ENCODE data around the gene VPS26A.
A peak's percentile ranks its signal among the peaks of the same experiment; 100 is the strongest.

The VPS26A gene

GRCh38 chr10:69179089-69179742 lies 55.2 kb downstream of the VPS26A start:
- no peak for DNase-seq

- DNase-seq, result peak; percentile 85
Observed at GRCh38 chr10:69179743-69180524, 56.0 kb downstream of the VPS26A start, which contains the start of gene SUPV3L1. Gene SUPV3L1, plus strand, starts transcription at chr10:69180234. Its CDS starts 58 bp downstream, at chr10:69180292.

DNA sequence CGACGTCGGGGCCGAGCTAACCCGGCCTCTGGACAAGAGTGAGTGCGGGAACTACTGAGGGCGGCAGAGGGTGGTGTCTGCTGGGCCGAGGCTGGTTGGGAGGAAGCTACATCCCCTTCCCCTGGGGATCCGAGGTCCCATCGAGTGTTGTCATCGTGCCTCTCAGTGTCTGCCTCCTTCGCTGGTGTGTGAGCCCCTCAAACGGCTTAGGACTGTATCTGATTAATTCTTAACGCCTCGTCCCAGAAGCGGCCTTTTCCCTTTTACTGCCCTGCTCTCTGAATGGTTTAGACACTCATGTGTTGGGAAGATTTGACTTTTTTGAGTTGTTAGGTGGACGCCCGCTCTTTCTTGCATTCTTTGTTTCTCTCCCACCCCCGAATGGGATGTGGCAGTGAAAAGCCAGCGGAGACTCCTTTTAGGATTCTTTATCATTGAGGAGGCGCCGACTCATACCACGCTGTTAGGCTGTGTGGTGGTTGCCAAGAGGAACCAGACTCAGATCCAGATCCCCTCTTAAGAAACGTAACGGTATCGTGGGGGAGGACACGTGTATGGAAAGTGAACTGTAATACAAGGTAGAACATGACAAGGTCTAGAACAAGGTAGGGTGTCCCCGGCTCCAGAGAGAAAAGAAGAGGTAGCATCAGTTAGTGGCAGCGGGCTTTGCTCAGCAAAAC lies 56.7 kb downstream of the VPS26A start:
- DNase-seq, result no peak

- no peak for DNase-seq
Observed at GRCh38 chr10:69181433-69181832, 57.5 kb downstream of the VPS26A start.

- no peak for DNase-seq
Observed at GRCh38 chr10:69182005-69182404, 58.0 kb downstream of the VPS26A start.

DNA sequence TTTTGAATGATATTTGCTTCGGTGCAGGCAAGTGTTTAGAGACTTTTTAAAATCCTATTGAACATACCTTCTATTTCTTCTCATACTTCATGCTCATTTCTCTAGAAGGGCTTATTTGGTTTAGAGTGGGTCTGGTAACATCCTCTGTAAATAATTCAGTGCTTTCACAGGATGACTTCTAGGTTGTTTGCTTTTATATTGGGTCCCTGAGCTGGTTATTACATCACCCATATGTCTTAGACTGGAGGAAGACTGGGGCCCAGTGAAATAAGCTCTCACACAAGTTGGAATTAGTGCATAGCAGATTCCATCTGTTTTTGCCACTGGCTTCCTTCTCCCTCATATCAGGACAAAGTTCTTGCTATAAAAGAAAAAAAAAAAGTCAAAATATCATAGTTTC lies 62.5 kb downstream of the VPS26A start:
- DNase-seq, result no peak

DNA sequence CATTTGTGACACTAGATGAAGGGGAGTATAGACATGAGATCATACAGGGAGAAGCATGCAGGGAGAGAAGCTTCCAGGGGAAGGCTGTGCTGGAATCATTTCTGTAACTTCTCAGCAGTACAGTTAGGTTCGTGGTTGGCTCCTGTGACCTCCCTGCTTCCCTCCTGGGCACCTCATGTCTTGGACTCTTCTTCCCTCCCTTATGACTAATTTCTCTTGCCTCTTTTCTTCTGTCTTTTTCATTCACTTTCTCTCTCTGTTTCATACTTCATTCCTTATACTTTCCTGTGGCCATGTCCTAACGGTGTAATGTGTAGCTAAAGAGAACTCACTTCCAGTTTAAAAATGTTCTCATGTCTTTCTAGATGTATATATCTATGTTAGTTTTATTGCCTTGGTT lies 77.1 kb downstream of the VPS26A start:
- no peak for DNase-seq

DNA sequence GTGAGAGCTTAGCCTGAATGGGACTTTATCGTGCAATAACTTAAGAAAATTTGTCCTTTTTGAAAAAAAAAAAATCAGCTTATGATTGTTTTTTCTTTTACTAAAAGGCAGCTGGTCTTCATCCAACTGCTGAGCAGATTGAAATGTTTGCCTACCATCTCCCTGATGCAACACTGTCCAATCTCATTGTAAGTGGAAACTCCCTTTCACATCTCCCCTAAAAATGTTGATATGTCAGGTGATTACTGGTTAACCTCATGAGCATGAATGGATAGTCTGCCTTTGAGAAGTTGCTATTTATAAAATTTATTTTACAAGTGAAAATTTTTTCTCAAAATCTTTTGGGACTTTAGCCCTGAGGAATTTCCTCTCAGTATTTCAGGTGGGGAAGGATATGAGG lies 78.4 kb downstream of the VPS26A start:
- DNase-seq, result no peak

DNA sequence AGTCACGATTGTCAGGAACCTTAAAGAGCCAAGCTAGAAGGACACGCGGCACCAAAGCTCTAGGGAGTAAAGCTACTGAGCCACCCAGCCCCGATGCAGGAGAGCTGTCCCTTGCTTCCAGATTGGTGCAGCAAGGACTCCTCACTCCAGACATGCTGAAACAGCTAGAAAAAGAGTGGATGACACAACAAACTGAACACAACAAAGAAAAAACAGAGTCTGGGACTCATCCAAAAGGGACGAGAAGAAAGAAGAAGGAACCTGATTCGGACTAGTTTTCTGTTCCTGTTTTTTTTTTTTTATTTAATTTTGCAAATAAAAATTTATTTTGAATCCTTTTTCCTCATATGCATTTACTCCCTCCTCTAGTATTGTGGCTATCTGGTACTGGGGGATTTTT lies 84.8 kb downstream of the VPS26A start:
- DNase-seq, result no peak

DNA sequence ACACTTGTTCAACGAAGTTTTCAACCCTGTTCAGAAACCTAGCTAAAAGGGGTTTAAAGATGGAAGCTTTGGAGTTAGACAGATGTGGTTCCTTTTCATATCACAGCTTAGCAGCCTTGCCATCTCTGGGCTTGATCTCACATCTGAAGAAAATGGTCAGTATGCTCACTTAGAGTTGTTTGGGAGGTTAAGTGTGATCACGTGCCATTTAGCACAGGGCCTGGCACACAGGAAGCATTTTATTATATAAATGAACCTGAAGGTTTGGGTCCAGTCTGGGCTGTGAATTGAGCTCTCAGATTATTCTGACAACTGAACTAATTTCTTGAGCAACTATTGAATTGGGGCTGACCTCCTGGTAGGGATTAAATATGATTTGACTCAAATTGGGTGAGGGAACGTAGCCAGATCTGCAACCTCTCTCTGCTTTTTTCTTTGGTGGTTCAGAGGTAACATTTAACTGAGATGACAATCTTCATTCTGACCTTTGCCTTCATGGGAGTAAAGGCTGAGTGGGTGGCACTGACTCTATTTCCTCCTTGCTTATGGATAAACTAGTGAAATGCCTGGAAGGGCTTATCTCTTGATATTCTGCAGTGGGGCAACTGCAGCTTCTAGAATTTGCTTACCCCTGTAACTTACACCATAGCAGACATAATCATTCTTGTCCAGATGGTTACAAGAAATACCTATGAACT lies 86.0 kb downstream of the VPS26A start:
- DNase-seq, result no peak

GRCh38 chr10:69211104-69211503 lies 87.1 kb downstream of the VPS26A start:
- DNase-seq, result no peak

- DNase-seq, result no peak
Observed at GRCh38 chr10:69211524-69211923, 87.5 kb downstream of the VPS26A start.

DNA sequence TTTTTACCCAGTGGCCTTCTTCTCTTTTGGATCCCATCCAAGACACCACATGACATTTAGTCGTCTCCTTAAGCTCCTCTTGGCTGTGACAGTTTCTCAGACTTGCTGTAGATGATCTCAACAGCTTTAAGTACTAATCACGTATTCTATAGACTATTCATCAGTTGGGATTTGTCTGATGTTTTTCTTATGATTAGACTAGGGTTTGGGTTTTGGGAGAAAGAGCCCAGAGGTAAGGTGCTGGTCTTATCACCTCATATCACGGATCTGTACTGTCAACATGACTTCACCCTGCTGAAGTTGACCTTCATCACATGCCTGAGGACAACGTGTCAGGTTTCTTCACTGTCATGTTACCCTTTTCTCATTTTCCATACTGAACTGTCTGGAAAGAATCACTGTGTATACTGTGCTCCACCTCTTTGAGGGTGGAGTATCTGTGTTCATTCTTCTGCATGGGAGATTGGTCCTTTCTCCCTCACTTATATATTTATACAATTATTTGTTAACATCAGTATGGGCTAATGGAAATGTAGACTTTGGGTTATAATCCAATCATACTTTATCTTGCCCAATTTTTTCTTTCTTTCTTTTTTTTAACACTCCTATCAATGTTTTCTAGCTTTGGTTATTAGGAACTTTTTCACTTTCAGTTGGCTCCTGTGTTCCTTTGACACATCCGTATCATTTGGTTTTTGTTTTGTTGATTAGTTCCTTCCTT lies 89.8 kb downstream of the VPS26A start:
- no peak for DNase-seq

GRCh38 chr10:69214666-69215131 lies 90.7 kb downstream of the VPS26A start:
- no peak for DNase-seq

DNA sequence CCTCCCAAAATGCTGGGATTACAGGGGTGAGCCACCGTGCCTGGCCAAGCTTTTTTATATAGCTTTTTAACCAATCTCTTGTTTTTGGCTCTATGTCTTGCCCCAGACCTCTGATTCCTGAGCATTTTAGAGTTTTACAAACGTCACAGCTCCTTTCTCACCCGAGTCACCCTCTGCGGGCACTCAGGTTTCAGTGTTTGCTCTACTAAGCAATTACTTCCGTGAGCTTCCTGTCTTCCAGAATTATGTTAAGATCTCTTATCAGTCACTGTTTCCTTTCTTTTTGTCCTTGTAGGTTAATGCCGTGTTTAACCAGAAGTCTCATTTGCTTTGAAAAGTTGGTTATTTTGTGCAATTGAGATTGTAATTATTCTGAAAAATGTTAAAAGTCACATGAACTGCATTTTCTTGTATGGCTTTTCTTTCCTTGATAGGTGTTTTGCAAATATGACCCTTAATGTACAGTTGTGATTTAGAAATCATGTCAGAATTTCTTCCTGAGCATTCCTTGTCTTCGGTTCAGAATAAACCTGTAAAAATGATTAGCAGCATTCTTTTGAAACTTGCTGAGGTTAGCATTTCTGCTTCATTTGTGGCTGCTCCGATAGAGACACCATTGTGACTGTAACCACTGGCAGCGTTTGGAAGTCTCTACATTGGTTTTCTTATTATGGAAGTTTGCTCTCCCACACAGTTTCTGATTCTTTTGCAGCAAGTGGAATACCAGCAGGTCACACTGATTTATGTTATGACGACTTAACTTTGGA lies 91.6 kb downstream of the VPS26A start:
- peak; percentile 19 for DNase-seq

GRCh38 chr10:69216577-69217118 lies 92.7 kb downstream of the VPS26A start:
- no peak for DNase-seq

DNA sequence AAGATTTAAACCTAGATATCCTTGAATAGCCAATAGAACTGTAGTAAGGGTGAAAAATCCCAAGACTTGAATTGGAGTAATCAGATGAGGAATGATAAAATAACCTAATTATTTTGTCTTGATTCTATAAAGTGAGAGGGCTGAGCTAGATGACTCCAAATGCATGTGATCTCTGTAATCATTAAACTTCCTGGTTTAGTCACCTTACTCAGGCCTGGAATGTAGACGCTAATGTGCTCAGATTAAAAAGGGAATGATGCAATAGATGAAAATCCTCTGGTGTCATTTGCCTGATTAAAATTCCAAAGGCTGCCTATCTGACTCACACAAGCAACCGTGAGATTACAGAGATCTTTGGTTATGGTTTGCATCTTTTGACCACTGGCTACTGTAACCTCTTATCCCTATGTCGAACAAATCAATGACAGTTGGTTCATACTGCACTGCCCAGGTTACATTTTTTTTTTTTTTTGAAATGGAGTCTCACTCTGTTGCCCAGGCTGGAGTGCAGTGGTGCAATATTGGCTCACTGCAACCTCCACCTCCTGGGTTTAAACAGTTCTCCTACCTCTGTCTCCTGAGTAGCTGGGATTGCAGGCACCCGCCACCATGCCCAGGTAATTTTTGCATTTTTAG lies 93.3 kb downstream of the VPS26A start:
- no peak for DNase-seq

DNA sequence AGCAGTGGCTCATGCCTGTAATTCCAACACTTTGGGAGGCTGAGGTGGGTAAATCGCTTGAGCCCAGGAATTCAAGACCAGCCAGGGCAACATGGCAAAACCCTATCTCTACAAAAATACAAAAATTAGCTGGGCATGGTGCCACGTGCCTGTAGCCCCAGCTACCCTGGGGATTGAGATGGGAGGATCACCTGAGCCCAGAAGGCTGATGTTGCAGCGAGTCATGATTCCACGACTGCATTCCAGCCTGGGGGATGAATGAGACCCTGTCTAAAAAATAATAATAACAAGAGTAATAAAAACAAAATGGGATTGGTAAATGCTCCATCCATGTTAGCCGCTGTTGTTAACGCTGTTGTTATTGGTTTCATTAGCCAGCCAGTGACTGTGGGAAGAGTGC lies 94.9 kb downstream of the VPS26A start:
- DNase-seq, result no peak

DNA sequence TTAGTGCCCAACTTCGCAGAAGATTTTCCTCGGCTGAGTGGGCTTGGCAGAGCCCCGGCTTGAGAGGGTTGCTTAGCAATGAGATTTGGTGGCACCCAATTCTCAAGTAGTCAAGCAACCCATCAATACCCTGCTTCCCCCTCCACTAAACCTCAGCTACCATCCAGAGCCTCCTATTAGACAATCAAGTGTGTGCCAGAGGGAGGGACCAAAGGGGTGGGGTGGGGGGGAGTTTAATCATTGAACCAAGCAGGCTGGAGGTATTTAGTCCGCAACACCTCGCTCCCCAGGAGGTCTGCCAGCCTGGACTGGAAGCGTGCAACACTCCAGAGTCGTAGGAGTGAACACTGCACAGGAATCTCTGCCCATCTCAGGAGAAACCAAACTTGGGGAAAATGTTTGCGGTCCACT lies 96.1 kb downstream of the VPS26A start, which contains the start of gene HKDC1:
Gene HKDC1 (plus strand): TSS at position 292 of the 411 bp plus-strand sequence. CDS start 104 bp downstream, at position 396.
- DNase-seq, result no peak

DNA sequence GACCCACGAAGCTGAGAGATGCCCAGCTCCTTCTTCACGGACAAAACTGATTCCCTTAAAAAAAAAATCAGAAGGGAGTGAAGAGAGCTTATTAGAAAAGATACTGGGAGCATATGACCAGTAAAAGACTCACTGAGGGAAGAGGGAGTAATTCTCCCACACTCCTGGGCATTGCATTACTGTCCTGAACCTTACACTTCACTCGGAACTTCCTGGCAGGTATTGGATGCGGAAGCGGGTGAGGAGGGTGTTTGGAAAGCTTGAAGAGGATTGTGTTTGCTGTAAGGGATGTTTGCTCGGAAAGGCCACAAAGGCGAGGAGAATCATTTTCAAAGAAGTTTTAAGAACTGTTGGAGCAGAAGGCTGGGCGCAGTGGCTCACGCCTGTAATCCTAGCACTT lies 96.5 kb downstream of the VPS26A start:
- DNase-seq, result no peak
